ENCODE measurements around the gene NFKB1.
"Not testable (repeated sequence)": the region's sequence is repeated elsewhere in the genome, so short reads cannot be mapped to it uniquely, and the experiment has no call there.

Gene NFKB1

DNA sequence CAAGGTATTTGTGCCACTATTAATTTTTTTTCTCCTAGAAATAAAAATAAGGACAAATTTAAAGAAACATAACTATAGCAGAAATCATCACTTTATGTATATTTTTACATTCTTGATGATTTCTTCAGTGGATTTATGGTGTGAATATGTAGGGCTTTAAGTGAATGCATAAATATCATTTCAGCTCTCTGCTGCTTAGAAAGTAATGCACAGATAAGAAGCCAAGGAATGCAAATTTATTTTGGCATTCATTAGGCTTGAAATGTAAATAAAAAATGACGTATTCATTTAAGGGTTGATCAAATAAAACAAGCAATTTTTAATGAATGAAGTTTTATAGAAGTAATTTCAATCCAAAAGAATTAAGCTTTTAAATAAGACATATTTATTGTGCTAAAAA, 66.3 kb downstream of the NFKB1 start:
- no peak for DNase-seq (ENCODE audit: low spot score)

GRCh38 chr4:102569200-102569599, 68.0 kb downstream of the NFKB1 start:
- no peak for DNase-seq (ENCODE audit: low spot score)

- DNase-seq (ENCODE audit: low spot score), result not testable (repeated sequence)
Measured at GRCh38 chr4:102570211-102570610, 69.1 kb downstream of the NFKB1 start.

- DNase-seq (ENCODE audit: low spot score), result no peak
Measured at GRCh38 chr4:102572452-102572851, 71.3 kb downstream of the NFKB1 start.

DNA sequence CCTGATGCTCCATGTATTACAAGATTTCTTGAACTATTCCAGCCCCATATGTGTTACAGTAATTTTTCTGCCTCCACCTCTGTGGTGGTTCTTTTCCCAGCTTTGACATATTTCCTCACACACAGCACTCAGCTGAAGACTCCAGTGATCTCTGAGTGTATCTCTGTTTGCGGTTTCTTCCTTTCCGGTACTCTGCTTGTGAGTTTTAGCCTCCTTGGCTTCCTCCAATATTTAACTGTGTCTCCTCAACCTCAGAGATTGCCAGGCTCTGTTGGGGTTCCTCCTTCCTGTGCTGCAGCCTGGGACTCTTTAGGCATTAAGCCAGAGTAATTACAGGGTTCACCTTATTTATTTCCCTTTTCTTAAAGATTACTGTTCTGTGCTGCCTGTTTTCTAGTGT, 73.2 kb downstream of the NFKB1 start:
- DNase-seq (ENCODE audit: low spot score), result peak; percentile 33

- no peak for DNase-seq (ENCODE audit: low spot score)
Measured at GRCh38 chr4:102575369-102576129, 74.4 kb downstream of the NFKB1 start.

GRCh38 chr4:102578270-102578669, 77.1 kb downstream of the NFKB1 start:
- DNase-seq (ENCODE audit: low spot score), result no peak

GRCh38 chr4:102578819-102579218, 77.7 kb downstream of the NFKB1 start:
- no peak for DNase-seq (ENCODE audit: low spot score)

DNA sequence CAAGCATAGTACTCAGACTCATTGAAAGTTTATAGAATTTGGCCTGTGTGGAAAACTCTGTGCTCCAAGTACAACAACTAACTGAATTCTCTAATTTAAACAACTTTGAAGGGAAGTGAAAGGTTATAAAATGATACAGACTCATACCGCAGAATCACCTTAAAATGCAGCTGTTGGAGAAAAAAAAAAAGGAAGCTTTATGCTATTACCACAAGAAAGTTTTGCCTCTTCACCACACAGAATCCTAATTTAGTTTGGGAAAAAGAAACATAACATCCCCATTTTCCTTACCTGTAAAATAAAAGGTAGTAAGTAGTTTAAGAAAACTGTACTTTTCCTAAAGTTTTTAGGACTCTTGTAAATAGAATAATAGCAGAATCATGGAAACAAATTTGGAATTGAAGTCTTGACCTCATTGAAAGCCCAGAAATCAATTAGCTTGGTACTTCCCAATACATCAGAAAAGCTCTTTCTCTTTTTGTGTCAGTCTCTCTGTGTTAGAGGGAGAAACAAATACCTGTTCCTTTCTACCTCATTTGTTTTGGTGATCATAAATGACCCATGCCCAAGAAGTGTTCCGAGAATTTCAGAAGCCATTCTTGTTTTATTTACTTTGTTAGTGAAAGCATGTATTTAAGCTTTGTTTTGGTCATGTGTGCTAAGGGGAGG, 78.8 kb downstream of the NFKB1 start:
- no peak for DNase-seq (ENCODE audit: low spot score)

DNA sequence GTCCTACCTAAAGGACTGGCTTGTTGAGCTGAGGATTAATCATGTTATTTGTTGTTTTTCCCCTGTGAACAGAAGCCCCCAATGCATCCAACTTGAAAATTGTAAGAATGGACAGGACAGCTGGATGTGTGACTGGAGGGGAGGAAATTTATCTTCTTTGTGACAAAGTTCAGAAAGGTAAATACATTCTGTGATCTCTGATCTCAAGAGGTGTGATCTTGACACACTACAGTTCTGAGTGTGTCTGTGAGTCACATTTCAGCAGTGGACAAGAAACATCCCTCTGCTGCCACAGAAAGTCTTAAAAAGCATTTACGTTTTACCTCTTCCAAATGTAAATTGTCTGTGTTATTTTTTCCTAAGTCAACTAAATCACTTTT, 79.3 kb downstream of the NFKB1 start:
- no peak for DNase-seq (ENCODE audit: low spot score)

DNA sequence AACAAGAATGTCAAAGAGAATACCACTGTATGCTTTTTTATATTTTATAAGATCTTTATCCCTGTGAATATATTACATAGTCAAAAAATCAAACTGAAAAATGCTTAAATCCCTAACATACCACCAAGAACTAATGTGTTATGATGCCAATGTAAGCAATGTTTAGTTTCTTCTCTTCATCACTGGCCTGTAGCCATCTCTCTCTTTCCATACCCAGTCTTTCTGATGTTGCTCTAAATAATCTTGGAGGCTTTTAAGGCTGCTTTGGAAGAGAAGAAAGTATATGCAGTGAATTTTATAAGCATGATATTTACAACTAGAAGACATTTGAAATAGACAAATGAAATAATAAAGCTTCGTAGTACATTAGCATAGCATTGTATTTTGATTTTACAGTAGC, 82.9 kb downstream of the NFKB1 start:
- no peak for DNase-seq (ENCODE audit: low spot score)

- no peak for DNase-seq (ENCODE audit: low spot score)
Measured at GRCh38 chr4:102585329-102585728, 84.2 kb downstream of the NFKB1 start.

GRCh38 chr4:102586002-102586643, 85.0 kb downstream of the NFKB1 start:
- no peak for DNase-seq (ENCODE audit: low spot score)

GRCh38 chr4:102586644-102587021, 85.5 kb downstream of the NFKB1 start:
- no peak for DNase-seq (ENCODE audit: low spot score)

GRCh38 chr4:102589743-102590142, 88.6 kb downstream of the NFKB1 start:
- DNase-seq (ENCODE audit: low spot score), result no peak

DNA sequence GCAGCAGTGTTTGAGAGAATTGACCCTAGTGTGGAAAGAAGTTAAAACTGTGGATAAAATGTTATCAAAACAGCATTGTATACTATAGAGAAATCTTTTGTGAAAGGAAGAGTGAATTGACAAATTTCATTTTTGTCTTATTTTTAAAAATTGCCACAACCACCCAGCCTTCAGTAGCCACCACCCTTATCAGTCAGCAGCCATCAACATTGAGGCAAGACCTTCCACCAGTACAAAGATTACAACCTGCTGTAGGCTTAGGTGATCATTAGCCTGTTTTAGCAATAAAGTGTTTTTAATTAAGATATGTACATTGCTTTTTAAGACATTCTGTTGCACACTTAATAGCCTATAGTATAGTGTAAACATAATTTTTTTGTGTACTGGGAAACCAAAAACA, 91.1 kb downstream of the NFKB1 start:
- DNase-seq (ENCODE audit: low spot score), result no peak

- no peak for DNase-seq (ENCODE audit: low spot score)
Measured at GRCh38 chr4:102593147-102593546, 92.0 kb downstream of the NFKB1 start.

DNA sequence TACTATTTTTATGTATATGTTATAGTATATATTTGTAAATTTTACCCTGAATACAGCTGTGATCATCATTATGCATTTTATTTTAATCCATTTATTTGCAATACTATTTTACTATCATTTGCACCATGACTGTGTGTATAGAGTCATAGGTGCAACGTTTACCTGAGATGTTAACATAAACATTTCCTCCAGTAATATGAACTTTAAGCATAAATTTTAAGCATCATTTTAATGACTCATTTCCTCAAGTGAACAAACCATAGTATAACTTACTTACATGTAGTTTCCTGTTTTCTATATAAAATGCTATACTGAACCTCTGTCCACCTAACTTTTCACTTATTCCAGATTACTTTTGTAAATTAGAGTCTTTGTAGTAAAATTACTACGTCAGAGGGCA, 92.8 kb downstream of the NFKB1 start:
- DNase-seq (ENCODE audit: low spot score), result no peak

GRCh38 chr4:102596532-102596931, 95.4 kb downstream of the NFKB1 start:
- DNase-seq (ENCODE audit: low spot score), result no peak

GRCh38 chr4:102598086-102598761, 97.1 kb downstream of the NFKB1 start:
- DNase-seq (ENCODE audit: low spot score), result peak; percentile 32

- DNase-seq (ENCODE audit: low spot score), result peak; percentile 12
Measured at GRCh38 chr4:102598762-102599374, 97.7 kb downstream of the NFKB1 start.

DNA sequence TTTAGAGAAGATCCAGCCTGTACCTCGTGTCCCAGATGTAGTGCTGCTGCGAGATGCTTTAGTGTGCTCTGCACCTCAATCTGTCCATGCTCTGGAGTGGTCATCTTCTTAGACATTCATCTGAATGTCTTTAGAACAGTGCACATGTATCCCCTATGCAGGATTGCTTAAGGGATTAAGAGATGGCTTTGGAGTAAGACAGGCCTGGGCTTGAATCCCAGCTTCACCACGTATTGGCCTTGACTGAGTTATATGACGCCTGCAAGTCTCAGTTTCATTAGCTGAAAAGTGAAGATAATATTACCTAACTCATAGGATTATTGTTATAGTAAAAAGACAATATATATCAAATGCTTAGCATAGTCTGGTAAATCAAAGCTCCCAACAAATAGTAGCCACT, 98.3 kb downstream of the NFKB1 start:
- no peak for DNase-seq (ENCODE audit: low spot score)

All from hepatic stellate cell (primary cell).